ENCODE measurements around the gene PACC1. TPM values are rescaled to one million over a fixed set of nuclear protein-coding genes. Genes with fewer than 3 reads are reported as not detected.

Gene PACC1
- total RNA-seq, 1 experiment from 2014 or later, result 17.6 TPM

- DNase-seq (ENCODE audit: low read depth, low spot score) (no peak), ATAC-seq (no peak)
- POLR2A ChIA-PET, result no interaction called here
- Histone ChIP-seq H3K4me1 (ENCODE audit: control insufficient read depth in 1 of 2, insufficient read depth in 2 of 2, low read length in 2 of 2) (no peaks in the 10 kb centered on the region), H3K4me3 (replicated peaks in 1 of 2; ENCODE audit: low read depth in 1 of 2, low read length in 2 of 2) (no peak overlapping the region), H3K9me2 (ENCODE audit: insufficient read depth) (no peaks in the 10 kb centered on the region), H3K36me3 (ENCODE audit: control insufficient read depth in 1 of 2, insufficient read depth in 2 of 2, low read length in 2 of 2) (peaks cover 9 to 12% of the 10 kb centered on the region in 2 experiments), H3K9me3 (ENCODE audit: control insufficient read depth in 1 of 2, insufficient read depth in 1 of 2, low read depth in 1 of 2, low read length in 2 of 2) (no peaks in the 10 kb centered on the region), H3K27ac (ENCODE audit: low read depth, low read length) (no peak overlapping the region), H3K79me2 (ENCODE audit: insufficient read depth, low read length) (peaks cover 9% of the 10 kb centered on the region; the same call in 1 of the 2 replicates), H2AFZ (ENCODE audit: low read depth, low read length, poor library complexity, severe bottlenecking) (no peak overlapping the region), H4K20me1 (ENCODE audit: insufficient read depth) (no peaks in the 10 kb centered on the region), H3K4me2 (ENCODE audit: low read length) (no peak overlapping the region), H3K27me3 (ENCODE audit: insufficient read depth, low read length) (no peaks in the 10 kb centered on the region), H3K9ac (ENCODE audit: low read length) (no peak overlapping the region)
- TF ChIP-seq CTCF (IDR thresholded peaks at IDR 0.05 in 2 of 3, conservative IDR thresholded peaks at IDR 0.05 in 1 of 3; ENCODE audit: borderline replicate concordance in 1 of 3, insufficient read depth in 1 of 3, low read depth in 2 of 3, low read length in 2 of 3), result no peak
- RAD21 ChIA-PET (ENCODE audit: low non-redundant PET in 1 of 2, low total read pairs in 2 of 2, uncharacterized antibody in 2 of 2, unreplicated experiment in 2 of 2), result no interaction called here
- intact Hi-C loops (cut with micrococcal nuclease), result no loop called here
- CTCF ChIA-PET, result no interaction called here
- BruUV-seq (replicated peaks), result no TSS peak
Observed at GRCh38 chr1:212388985-212389716, 25.5 kb downstream of the PACC1 start.

GRCh38 chr1:212386029-212386428 lies 28.7 kb downstream of the PACC1 start:
- Histone ChIP-seq H3K4me1 (ENCODE audit: control insufficient read depth in 1 of 2, insufficient read depth in 2 of 2, low read length in 2 of 2) (no peaks in the 10 kb centered on the region), H3K4me2 (ENCODE audit: low read length) (no peak overlapping the region), H3K36me3 (ENCODE audit: control insufficient read depth in 1 of 2, insufficient read depth in 2 of 2, low read length in 2 of 2) (peaks cover 9 to 15% of the 10 kb centered on the region in 2 experiments), H2AFZ (ENCODE audit: low read depth, low read length, poor library complexity, severe bottlenecking) (no peak overlapping the region), H3K27me3 (ENCODE audit: insufficient read depth, low read length) (no peaks in the 10 kb centered on the region), H3K27ac (ENCODE audit: low read depth, low read length) (no peak overlapping the region), H4K20me1 (ENCODE audit: insufficient read depth) (no peaks in the 10 kb centered on the region), H3K9me3 (ENCODE audit: control insufficient read depth in 1 of 2, insufficient read depth in 1 of 2, low read depth in 1 of 2, low read length in 2 of 2) (no peaks in the 10 kb centered on the region), H3K79me2 (ENCODE audit: insufficient read depth, low read length) (peaks cover 9% of the 10 kb centered on the region; the same call in 1 of the 2 replicates), H3K4me3 (replicated peaks in 1 of 2; ENCODE audit: low read depth in 1 of 2, low read length in 2 of 2) (no peak overlapping the region), H3K9me2 (ENCODE audit: insufficient read depth) (no peaks in the 10 kb centered on the region), H3K9ac (ENCODE audit: low read length) (no peak overlapping the region)
- intact Hi-C loops (cut with micrococcal nuclease), result no loop called here
- POLR2A ChIA-PET, result no interaction called here
- ATAC-seq (no peak), DNase-seq (ENCODE audit: low read depth, low spot score) (no peak)
- RAD21 ChIA-PET (ENCODE audit: low non-redundant PET in 1 of 2, low total read pairs in 2 of 2, uncharacterized antibody in 2 of 2, unreplicated experiment in 2 of 2), result no interaction called here
- no TSS peak for BruUV-seq (replicated peaks)
- TF ChIP-seq CBX3 (IDR thresholded peaks at IDR 0.05; ENCODE audit: low read depth) (no peak), TCF7L2 (IDR thresholded peaks at IDR 0.05; ENCODE audit: borderline replicate concordance, extremely low read depth, insufficient read depth, insufficient read length) (no peak), POLR2AphosphoS5 (IDR thresholded peaks at IDR 0.05; ENCODE audit: low read depth, low read length) (no peak), ZFX (IDR thresholded peaks at IDR 0.05) (no peak), SP1 (IDR thresholded peaks at IDR 0.05; ENCODE audit: low read depth) (no peak)
- CTCF ChIA-PET, result no interaction called here

All from HCT116 (cell line).